NCI-H748 (cell line): ENCODE results near the gene TWIST2.

Experiments used
- DNase-seq: peaks from one replicate; lab custom pipeline; 2025; ENCODE audit not compliant: unreplicated experiment; lab: John Stamatoyannopoulos, UW

TWIST2 gene

DNA sequence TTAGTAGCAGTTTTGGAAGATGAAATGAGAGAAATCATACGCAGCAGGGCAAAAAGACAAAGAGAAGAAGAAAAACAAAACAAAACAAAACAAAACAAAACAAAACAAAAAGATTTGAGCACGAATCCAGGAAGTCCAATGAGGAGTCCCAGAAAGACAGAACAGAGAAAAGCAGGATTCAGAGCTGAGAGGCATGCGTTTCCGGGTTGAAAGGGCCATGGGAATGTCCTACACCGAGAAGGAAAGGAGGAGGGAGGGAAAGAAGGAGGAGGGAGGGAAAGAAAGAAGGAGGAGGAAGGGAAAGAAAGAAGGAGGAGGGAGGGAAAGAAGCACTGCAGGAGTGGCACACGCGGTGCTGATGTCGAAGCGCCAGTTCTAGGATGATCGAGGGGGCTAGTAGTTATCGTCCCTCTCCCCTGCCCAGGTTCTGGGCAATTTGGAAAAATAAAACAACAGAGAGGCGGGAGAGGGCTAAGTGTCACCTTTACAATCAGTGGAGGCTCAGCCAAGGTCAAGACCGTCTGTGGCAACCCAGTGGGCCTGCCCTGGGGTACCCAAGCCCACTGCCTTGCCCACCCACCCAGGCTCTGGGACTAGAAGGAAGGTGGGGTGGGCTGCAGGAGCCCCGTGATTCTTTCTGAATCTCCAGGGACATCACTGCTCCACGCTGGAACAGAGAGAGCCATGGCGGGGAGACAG lies 68.4 kb downstream of the TWIST2 start:
- DNase-seq, result no peak

DNA sequence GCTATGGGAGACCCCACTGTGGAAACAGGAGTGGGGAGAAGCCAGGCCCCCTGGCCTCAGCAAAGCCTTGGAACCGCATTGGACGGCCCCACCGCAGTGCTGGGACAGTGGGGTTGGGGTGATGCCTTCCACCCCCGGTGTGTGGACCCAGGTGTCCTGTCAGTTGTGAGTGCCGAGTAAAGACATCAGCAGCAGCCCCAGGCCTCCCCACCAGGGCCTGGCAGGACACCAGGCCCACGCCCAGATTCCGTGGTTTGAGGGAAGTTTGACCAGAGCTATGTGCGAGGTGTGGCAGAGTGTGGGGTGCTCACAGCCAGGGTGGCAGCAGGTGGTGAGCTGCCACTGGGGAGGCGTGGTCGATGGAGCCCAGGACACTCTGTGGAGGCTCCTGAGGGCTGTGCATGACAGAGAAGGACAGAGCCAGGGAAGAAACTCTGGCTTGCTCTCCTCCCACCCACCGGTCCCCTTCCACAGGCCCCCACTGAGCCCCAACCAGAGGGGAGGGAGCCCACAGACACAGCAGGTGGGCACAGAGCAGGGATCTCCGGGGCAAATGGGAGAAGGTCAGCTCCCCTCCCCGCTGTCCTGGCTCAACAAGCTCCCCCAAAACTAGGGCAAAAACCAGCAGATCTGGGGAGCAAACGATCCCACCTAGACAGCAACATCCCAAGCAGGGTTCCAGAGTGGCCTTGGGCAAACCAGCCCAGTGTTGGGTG lies 69.1 kb downstream of the TWIST2 start:
- DNase-seq, result no peak

DNA sequence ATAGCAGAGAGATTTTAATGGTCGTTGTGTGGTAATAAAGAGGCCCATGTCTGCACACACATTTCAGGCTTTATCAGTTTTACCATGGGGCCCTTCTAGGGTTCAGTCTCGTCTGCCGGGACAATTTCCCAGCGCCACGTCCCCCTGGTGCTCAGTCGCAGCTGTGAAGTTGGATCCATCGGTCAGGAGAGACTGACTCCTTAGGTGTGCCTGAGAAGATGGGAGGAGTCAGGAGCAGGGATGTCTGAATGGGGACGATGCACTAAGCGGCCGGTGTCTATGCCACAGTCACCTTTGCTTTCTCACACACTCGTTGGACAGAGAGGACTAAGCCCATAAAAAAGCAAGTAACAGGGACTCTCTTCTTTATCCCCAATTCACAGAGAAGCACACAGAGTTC lies 71.4 kb downstream of the TWIST2 start:
- no peak for DNase-seq

DNA sequence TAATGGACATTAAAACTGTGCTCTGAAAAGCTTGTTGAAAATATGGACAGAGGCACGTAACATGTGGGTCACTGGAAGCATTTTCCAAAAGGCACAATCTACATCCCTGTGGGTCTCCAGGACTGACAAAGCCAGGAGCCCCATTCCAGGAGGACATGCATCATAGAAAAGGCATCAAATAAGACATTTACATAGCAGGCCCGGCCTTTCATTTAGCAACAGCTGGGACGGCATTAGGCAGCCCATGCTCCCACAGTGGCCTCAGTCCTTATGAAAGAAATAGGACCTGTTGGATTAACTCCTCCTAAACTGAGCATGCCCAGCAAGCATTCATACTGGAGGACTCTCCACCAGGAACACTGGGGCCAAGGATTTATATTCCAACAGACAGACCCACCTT lies 72.2 kb downstream of the TWIST2 start:
- no peak for DNase-seq

DNA sequence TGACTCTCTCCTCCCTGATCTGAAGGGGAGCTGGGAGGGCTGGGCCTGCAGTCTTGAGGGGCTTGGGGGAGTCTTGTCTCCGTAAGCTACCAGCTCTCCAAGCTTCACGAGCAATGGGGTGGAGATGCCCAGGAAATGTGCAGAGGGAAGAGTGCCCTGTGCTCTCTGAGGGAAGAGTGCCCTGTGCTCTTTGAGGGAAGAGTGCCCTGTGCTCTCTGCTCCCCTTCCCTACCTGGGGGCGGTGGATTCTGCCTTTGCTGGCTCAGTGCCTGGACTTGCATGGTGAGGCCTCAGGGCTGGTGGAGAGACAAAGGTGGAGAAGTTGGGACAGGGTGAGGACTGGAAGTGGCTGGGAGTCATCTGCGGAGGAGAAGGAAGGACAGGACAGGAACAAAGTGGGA lies 72.7 kb downstream of the TWIST2 start:
- no peak for DNase-seq

DNA sequence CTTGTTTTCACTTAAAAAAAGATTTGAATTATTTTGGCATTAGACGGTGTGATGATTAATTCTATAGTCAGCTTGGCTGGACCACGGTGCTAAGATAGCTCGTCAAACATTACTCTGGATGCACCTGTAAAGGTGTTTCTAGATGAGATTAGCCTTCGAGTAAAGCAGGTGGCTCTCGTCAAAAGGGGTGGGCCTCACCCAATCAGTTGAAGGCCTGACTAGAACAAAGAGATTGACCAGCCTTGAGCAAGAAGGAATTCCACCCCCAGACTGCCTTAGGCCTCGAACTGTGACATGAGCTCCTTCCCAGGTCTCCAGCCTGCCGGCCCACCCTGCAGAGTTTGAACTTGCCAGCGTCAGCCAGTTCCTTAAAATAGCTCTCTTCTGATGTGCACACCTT lies 73.4 kb downstream of the TWIST2 start:
- DNase-seq, result no peak

DNA sequence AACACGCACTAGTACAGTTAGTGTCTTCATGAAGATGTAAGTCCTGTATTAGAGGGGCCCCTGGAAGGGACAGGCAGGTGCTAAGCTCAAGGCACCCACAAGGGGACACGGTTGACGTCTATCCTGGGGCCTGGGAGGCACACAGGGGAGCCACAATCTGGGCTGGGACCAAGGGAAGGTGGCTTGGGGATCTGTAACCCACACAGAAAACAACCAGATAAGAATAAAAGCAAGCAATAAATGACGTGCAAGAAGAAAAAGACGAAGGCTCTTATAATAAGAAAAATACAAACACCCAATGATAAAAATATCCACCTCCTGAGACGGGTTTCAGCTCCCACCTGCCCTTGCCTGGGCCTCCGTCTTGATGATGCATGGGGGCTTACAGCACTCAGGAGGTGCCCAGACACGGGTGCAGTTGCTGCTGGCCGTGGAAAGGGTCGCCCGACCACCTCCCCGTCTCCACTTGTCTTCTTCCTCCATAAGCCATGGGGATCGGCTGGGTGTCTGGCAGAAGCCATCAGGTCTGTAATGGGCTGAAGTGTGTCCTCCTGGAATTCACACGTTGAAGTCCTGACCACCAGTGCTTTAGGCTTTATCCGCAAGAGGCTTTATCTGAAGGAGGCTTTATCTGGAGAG lies 73.9 kb downstream of the TWIST2 start:
- no peak for DNase-seq

DNA sequence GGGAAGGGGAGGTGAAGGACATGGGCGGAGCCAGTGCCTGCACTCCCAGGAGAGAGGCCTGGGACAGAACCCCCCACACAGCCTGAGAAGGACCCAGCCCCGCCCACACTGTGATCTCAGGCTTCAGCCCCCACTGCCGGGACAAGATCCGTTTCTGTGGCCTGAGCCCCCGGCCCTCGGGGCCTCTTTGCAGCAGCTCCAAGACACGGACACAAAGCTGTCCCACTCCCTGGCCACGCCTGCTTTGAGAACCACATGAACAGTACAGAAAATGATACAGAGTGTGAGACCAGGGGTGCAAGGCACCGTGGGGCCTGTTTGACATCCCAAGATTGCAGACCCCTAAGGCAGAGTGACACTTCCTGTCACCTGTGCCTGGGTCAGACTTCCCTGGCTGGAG lies 74.5 kb downstream of the TWIST2 start:
- no peak for DNase-seq

DNA sequence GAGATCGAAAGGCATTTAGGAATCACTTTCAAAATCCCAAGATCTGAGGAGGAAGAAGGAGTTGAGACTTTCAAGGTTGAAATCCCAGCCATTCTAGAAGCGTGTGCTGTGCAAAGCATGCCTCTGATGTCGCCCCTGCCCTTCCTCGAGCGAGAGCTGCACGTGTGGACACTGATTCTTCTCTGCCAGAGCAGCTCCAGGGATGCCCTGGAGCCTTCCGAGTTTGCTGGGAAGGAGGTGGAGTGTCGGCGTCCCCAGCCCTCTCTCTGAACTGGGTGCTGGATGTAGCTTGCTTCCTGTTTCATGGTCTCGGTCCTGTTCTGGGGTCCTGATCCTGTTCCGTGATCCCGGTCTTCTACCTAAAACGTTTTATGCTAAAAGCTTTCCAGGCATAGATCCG lies 76.1 kb downstream of the TWIST2 start:
- no peak for DNase-seq

DNA sequence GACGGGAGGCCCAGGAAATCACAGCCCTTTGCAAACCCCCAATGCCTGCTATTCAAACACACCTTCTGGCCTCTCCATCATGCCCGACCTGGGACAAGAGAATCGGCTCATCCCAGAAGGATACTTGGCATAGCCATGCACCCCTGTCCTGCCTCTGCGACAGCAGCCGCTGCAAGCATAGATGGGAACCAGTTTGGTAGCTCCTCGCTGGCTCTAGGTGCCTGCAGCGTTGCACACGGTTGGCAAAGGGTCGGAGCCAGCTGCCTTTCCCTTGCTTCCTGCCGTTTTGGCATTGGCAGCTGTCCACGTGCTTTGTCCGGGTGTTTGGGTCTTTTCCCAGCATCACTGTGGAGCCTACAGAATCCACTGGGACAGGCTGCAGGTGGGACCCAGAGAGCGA lies 76.9 kb downstream of the TWIST2 start:
- no peak for DNase-seq

DNA sequence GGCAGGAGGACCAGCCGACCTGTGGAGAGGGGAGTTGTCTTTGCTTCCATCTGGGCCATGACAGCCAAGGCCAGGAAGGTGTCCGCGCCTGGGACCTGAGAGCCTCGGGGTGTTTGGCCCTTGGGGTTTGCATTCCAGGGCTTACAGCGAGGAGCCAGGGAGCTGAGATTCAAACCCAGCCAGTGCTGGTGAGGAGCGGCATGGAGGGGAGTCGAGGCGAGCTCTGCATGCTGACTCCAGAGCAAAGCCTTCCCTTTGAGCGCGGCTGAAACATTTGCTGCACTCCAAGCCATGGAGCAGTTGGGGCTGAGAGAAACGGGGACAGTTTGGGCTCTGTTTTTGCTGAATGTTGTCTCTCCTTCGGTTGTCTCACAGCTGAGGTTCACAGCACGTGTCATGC lies 77.4 kb downstream of the TWIST2 start:
- DNase-seq, result no peak

DNA sequence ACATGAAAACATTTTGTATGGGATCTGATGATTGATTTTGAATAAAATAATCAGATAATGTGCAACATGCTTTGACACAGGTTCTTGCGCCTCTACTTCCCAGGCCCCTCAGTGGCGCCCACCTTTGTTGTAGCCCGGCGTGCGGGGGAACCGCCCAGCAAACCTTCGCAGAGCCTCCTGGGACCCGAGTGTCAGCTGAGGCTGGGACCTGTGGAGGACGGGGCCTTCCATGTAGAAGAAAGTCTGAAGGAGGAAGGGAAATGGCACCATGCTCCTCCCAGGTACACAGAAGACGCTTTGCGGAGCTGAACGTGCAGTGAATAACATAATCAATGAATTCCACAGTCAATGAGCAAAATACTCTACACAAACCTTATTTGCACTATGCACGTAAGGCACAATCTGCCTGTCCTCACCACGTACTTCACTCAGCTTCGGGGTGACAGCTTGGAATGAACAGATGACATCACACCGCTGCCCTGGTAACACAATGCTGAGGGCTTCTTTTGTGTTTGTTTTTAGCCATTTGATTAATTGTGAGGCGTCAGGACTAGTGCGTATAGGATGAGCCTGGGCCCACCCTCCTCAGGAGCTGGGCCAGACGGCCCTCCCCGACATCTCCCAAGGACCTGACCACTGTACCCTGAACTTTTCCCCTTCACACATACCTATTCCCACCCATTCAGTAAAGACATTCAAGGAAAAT lies 78.1 kb downstream of the TWIST2 start:
- DNase-seq, result no peak

DNA sequence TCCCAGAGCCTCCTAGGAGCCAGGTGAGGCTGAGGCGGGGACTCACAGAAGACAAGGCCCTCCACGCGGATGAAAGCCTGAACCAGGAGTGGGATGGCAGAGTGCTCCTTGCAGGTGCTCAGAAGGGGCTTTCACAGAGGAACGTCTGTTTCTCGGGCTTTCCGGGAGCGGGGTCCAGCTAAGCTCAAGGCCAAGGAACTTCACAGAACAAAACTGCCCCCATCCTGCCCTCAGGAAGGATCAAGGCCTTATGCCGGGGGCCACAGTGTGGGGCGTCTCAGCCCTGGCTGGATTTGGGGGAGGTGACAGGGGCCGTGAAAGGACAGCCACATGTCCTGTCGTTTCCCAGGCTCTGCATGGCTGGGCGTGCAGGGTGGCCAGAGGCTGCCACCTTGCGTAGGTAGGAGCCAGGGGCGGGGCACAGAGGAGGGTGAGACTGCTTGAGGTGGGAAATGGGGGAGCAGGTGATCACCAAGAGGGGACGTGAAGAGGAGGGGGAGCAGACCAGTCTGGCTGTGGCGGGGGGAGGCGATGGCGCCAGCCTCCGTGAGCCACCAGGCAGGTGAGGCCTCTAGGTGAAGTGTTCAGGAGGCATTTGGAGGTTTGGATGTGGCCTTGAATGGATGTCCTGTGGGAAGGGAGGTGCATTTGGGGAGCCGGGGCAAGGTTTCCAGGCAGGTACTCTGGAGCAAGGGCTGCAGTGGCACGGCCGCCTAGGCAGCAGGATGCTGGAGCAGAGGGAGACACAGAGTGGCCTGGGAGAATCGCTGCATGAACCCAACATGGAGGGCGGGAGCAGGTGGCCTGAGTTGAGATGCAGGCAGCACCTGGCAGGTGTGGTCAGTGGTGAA lies 79.1 kb downstream of the TWIST2 start:
- DNase-seq, result no peak

DNA sequence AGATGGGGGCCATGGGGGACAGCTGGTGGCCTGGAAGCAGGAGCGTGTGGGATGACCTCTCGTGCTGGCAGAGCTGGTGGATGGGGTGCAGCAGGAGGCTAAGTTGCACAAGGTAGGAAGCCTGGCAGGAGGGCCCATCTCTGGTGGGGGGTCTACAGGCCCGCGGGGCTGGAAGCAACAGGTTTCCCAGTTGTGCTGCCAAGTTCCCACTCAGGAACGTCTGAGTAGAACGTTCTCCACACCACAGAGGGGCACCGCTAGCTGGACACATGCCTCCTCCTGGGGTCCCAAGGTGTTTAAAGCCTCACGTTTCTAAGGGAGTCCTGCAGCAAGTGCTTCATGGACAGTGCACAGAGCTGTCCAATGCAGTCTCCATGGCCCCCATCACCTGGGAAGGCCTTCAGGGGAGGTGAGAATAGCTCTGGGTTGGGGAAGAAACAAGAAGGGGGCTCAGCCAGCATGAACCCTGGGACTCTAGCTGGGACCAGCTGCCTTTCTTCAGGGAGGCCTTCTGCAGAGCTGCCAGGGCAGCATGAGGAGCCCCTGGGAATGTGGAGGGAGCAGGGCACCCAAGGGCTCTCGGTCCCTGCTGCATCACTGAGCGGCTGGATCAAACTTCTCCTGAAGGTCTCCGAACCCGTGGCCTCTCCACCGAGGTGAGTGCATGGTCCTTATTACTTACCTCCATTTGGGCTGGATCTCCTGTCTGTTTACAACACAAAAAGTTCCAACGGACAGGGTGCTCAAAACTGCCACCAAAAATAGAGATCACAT lies 80.0 kb downstream of the TWIST2 start:
- no peak for DNase-seq

DNA sequence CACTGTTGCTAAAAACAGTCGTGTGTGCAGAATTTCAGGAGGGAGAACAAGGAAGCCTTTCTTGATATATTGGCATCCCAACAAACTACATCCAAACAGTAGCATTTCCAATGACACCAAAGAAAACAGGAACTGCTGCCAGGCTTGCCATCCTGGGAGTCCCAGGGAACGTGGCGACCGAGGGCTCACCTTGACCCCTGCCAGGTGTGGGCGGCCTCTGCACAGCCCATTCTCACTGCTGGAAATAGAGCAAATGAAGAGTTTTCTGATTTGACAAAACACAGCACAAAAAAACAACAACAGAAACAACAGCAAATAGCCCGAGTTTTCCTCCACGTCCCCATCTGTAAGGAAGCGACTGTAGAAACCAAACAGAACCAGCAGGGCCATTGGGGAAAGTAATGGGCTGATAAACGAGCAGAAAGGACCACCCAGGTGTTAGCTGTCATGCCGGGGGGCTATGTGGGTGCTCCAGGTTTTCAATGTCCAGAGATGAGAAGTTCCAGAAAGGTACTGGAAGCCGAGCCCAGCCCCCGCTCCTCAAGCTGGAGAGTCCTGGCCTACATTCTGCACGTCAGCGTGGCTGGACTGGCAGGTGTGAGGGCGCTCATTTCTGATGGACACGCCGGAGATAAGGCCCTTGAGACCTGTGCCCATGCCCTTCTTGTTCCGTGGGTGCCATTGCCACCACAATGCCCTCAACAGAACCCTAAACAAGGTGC lies 80.8 kb downstream of the TWIST2 start:
- no peak for DNase-seq

DNA sequence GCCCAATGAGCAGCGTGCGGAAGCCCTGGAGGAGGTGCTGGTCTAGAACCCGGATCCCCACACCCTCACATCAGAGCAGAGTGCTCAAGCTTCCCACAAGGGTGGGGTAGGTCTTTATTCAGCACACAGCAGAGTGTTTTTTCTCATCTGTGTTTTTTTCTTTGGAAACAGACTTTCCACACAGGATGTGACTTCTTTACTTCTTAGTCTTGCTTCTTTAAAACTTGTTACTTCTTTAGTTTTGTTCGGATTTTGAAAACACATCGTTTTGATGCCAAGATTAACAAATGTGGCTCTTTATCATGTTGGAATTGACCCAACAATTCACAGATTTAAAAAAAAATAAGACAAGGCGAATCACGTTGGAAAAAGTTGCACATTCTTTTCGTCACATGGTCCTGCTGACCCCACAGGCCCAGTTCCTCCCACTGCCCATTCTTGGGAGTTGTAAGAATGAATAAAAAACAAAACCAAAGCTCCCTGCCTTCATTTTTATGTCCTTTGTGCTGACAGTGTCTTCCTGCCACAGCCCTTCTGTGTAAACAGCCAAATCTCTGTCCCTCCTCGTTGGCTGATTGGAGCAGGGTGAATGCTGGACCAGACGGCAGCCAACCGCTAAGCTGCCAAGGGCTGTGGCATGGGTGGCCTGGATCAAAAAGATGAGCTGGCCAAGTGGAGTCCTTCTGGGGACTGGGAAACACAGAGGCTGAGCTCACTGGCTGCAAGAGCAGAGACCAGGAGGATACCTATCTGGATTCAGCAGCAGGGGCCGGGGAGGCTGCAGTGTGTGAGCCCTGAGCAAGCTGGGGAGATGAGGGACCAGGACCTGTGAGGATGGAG lies 81.6 kb downstream of the TWIST2 start:
- peak; percentile 22 for DNase-seq

DNA sequence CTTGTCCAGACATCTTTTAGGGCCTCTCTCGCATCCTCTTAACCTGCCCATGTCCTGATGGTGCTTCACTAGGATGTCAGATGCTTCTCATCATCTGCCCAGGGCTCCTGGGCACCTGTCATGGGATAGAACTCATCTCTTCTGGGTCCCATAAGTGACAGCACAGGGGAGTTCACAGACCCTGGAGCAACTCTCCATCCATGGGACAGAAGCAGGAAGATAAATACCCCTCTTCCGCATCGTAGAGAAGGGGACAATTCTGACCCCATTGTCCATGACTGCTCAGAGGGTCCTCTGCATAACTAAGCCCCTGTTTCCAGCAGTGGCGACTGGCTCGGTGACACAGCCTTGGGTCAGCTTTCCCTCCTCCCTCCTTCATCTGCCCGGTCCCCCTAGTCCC lies 82.3 kb downstream of the TWIST2 start:
- DNase-seq, result no peak

DNA sequence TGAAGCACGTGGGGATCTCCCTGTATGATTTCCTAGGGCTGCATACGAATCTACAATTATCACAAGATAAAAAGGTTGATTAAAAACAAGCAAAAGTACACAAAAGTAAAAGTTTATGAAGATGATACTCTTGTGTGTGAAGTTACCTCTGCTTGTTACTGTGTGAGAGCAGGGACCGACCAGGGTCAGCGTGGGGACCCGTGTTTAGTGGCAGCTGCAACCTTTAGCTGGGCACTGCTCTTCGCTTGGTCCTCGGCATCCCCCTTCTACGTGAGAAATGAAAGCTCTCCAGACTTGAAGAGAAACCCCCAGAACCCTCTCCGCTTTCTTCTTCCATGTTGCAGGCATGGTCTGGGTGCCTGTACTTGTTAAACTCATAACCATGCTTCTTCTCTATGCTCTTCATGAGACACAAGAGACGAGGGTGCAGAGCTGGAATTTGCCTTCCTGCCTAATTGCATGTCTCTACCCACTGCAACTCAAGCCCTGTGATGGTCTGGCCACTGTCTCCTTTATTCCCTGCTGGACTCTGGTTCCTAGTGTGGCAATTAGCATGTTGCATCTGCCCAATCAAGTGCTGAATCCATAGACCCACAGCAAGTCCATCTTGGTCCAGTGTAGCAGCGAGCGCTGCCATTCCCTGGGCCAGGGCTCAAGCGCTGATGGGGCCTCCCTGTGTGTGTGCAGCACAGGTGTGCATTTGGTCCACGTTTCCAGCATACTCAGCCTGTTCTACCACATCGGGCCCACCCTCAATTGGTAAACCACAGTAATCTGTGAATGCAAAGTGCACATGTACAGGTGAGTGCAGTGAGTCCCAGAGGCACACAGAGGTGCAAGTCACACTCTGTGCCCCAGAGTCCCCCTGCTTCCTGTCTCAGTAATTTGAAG lies 88.5 kb downstream of the TWIST2 start:
- no peak for DNase-seq
